ENCODE data around the gene CALD1. TPM values are rescaled to one million over a fixed set of nuclear protein-coding genes. Genes with fewer than 3 reads are reported as not detected.

CALD1 gene
- polyA plus RNA-seq, 1 donor (not counting 4 experiments of a cell fraction or from before 2014, with no cell fraction given) = 229 TPM

DNA sequence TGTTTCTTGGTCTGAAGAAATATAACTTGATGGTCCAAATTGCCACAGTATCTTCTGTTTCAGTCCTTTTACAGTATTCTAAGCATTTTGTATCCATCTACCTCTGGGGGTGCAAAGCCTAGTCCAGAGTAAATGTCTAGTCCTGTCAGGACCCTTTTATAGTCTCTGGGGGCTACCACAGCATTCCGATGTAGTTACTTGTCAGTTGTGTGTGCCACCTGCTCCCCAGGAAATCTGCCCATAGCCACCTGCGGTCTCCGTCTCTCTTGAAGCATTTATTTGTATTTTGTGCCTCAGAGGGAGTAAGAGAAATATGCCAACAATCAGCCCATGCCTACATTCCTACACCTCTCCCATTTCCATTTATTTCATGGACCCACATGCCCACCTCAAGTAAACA, 219.7 kb downstream of the CALD1 start:
- no peak overlapping the region for H3K27ac ChIP-seq (ENCODE audit: control insufficient read depth, insufficient read depth, low read length)
- no peaks in the 10 kb centered on the region for H3K9me3 ChIP-seq (ENCODE audit: control insufficient read depth, low read depth, low read length)
- H3K4me3 ChIP-seq (ENCODE audit: control insufficient read depth in 2 of 3, extremely low read depth in 1 of 3, insufficient read depth in 2 of 3, low read depth in 1 of 3, low read length in 3 of 3) = no peak overlapping the region
- no peaks in the 10 kb centered on the region for H3K79me2 ChIP-seq (ENCODE audit: control insufficient read depth, insufficient read depth, low read length)
- H2AFZ ChIP-seq (ENCODE audit: control insufficient read depth, low read length) = no peak overlapping the region
- H3K9ac ChIP-seq (ENCODE audit: control insufficient read depth, extremely low read depth, insufficient read depth, low read length) = no peak overlapping the region
- no peaks in the 10 kb centered on the region for H3K9me1 ChIP-seq (ENCODE audit: control insufficient read depth, extremely low read depth, insufficient read depth, low read length)
- TF ChIP-seq, protein P1, sequence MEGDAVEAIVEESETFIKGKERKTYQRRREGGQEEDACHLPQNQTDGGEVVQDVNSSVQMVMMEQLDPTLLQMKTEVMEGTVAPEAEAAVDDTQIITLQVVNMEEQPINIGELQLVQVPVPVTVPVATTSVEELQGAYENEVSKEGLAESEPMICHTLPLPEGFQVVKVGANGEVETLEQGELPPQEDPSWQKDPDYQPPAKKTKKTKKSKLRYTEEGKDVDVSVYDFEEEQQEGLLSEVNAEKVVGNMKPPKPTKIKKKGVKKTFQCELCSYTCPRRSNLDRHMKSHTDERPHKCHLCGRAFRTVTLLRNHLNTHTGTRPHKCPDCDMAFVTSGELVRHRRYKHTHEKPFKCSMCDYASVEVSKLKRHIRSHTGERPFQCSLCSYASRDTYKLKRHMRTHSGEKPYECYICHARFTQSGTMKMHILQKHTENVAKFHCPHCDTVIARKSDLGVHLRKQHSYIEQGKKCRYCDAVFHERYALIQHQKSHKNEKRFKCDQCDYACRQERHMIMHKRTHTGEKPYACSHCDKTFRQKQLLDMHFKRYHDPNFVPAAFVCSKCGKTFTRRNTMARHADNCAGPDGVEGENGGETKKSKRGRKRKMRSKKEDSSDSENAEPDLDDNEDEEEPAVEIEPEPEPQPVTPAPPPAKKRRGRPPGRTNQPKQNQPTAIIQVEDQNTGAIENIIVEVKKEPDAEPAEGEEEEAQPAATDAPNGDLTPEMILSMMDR (optimal IDR thresholded peaks at IDR 0.05 in 1 of 3, IDR thresholded peaks at IDR 0.05 in 1 of 3, conservative IDR thresholded peaks at IDR 0.05 in 1 of 3; ENCODE audit: extremely low read depth in 1 of 3, insufficient read depth in 2 of 3, low read length in 3 of 3) = no peak
- TF ChIP-seq EZH2 (IDR thresholded peaks at IDR 0.05; ENCODE audit: low read length) = no peak
- H3K4me2 ChIP-seq (ENCODE audit: control insufficient read depth, extremely low read depth, insufficient read depth, low read depth, low read length) = no peak overlapping the region
- no peaks in the 10 kb centered on the region for H3K4me1 ChIP-seq (ENCODE audit: control insufficient read depth, extremely low read depth, insufficient read depth, low read length)
- no peaks in the 10 kb centered on the region for H3K27me3 ChIP-seq (ENCODE audit: control insufficient read depth, extremely low read depth, insufficient read depth, low read length)
- DNase-seq (ENCODE audit: low read depth, low spot score) (no peak), FAIRE-seq (no peak)
- dilution Hi-C loops (cut with MboI; ENCODE audit: extremely low pct_ligation_motif_present, low sequenced_read_pairs) = loop anchor here (25.0 kb wide), 1 partner anchor 163 kb away; the partner anchor contains the start of gene CYREN
- H3K36me3 ChIP-seq (ENCODE audit: control insufficient read depth in 2 of 2, extremely low read depth in 1 of 2, insufficient read depth in 2 of 2, low read length in 2 of 2) = no peaks in the 10 kb centered on the region
- no peaks in the 10 kb centered on the region for H4K20me1 ChIP-seq (ENCODE audit: control insufficient read depth, extremely low read depth, insufficient read depth, low read length)

DNA sequence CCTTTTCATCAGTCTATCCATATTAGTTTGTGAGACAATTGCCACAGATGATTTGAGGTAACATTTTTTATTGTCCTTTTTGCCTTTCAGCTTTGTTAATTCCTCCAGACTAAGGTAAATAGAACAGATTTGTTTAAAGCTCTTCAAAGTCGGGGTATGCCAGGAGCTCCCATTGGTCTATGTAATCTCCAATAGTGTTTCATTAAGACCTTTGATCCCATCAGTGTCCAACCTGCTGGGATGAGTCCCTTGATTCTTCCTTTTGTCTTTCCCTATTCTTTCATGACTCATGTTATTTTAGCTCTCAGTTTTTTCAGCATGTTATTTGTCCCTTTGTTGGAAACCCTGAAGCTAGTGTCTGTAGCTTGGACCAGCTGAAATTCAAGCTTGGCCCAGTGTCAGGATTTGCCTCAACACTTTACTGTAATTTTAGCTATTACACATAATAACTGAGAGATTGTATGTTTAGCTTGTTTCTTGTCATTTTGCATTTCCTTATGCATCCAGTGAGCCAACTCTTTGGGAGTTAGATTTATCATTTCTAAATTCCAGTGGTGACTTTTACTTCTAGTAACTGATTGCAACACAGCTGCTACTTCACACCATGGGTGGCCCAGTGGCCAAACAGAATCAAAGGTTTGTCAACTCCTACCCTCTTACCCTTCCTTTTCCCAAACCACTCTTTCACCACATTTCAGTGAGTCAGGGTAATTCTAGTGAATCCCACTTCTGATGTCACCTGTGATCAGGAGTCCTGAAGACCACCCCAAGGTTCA, 222.1 kb downstream of the CALD1 start:
- dilution Hi-C loops (cut with MboI; ENCODE audit: extremely low pct_ligation_motif_present, low sequenced_read_pairs) = no loop called here
- H3K79me2 ChIP-seq (ENCODE audit: control insufficient read depth, insufficient read depth, low read length) = no peaks in the 10 kb centered on the region
- no peak for TF ChIP-seq EZH2 (IDR thresholded peaks at IDR 0.05; ENCODE audit: low read length)
- TF ChIP-seq, protein P1 (optimal IDR thresholded peaks at IDR 0.05 in 1 of 3, IDR thresholded peaks at IDR 0.05 in 1 of 3, conservative IDR thresholded peaks at IDR 0.05 in 1 of 3; ENCODE audit: extremely low read depth in 1 of 3, insufficient read depth in 2 of 3, low read length in 3 of 3) = no peak
- no peaks in the 10 kb centered on the region for H3K27me3 ChIP-seq (ENCODE audit: control insufficient read depth, extremely low read depth, insufficient read depth, low read length)
- no peaks in the 10 kb centered on the region for H3K9me1 ChIP-seq (ENCODE audit: control insufficient read depth, extremely low read depth, insufficient read depth, low read length)
- H3K27ac ChIP-seq (ENCODE audit: control insufficient read depth, insufficient read depth, low read length) = no peak overlapping the region
- no peak overlapping the region for H3K4me3 ChIP-seq (ENCODE audit: control insufficient read depth in 2 of 3, extremely low read depth in 1 of 3, insufficient read depth in 2 of 3, low read depth in 1 of 3, low read length in 3 of 3)
- no peak overlapping the region for H2AFZ ChIP-seq (ENCODE audit: control insufficient read depth, low read length)
- DNase-seq (ENCODE audit: low read depth, low spot score) (no peak), FAIRE-seq (no peak)
- no peaks in the 10 kb centered on the region for H3K9me3 ChIP-seq (ENCODE audit: control insufficient read depth, low read depth, low read length)
- no peaks in the 10 kb centered on the region for H3K4me1 ChIP-seq (ENCODE audit: control insufficient read depth, extremely low read depth, insufficient read depth, low read length)
- H3K9ac ChIP-seq (ENCODE audit: control insufficient read depth, extremely low read depth, insufficient read depth, low read length) = no peak overlapping the region
- H3K4me2 ChIP-seq (ENCODE audit: control insufficient read depth, extremely low read depth, insufficient read depth, low read depth, low read length) = no peak overlapping the region
- no peaks in the 10 kb centered on the region for H4K20me1 ChIP-seq (ENCODE audit: control insufficient read depth, extremely low read depth, insufficient read depth, low read length)
- H3K36me3 ChIP-seq (ENCODE audit: control insufficient read depth in 2 of 2, extremely low read depth in 1 of 2, insufficient read depth in 2 of 2, low read length in 2 of 2) = no peaks in the 10 kb centered on the region

Data from keratinocyte (primary cell).